ENCODE data around the gene OBP2A.

- TF ChIP-seq CTCF (conservative IDR thresholded peaks at IDR 0.05 in 1 of 2, IDR thresholded peaks at IDR 0.05 in 1 of 2; ENCODE audit: extremely low read depth in 1 of 2, insufficient read depth in 1 of 2, low read depth in 1 of 2, low read length in 2 of 2) (no peak), EZH2 (IDR thresholded peaks at IDR 0.05; ENCODE audit: borderline replicate concordance, low read length) (no peak)
Observed at GRCh38 chr9:135577256-135577655, 31.3 kb downstream of the OBP2A start.

All from mammary epithelial cell (primary cell).